ENCODE measurements around the gene STRN3. TPM values are rescaled to one million over a fixed set of nuclear protein-coding genes. Genes with fewer than 3 reads are reported as not detected.

The STRN3 gene
- total and polyA plus RNA-seq, 2 of the 8 experiments (the other 6 are each of a cell fraction or from before 2014, with no cell fraction given), result 8.7 to 38.1 TPM

DNA sequence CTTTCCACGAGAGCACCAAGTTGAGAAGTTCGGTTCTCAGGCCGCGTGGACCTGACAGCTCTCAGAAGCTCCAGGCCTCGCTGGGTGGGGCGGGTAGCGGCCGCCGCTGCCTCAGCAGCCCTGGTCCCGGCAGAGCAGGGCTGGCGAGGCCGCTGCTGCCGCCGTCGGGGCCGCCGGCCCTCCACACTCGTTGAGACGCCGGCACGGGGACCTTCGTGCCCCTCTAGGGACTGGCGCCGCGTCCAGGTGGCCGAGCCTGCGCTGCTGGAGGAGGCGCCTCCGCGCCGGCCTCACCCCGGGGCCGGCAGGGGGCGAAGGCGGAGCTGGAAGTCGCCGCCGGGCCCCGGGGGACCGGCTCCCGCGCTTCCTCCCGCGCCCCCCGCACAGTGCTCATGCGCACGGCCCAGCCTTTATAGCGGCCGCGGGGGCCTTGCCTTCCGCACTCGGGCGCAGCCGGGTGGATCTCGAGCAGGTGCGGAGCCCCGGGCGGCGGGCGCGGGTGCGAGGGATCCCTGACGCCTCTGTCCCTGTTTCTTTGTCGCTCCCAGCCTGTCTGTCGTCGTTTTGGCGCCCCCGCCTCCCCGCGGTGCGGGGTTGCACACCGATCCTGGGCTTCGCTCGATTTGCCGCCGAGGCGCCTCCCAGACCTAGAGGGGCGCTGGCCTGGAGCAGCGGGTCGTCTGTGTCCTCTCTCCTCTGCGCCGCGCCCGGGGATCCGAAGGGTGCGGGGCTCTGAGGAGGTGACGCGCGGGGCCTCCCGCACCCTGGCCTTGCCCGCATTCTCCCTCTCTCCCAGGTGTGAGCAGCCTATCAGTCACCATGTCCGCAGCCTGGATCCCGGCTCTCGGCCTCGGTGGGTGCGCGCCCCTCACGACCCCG is 151.8 kb downstream of the STRN3 start, which contains the start of gene COCH (continued):
- TF ChIP-seq CBX5 (IDR thresholded peaks at IDR 0.05; ENCODE audit: low read depth, low read length) (no peak), TAF1 (IDR thresholded peaks at IDR 0.05; ENCODE audit: low read depth, low read length) (peak; percentile 26; the same call in 1 of the 2 replicates), HDAC6 (IDR thresholded peaks at IDR 0.05; ENCODE audit: low read depth, low read length) (no peak), JUN (IDR thresholded peaks at IDR 0.05; ENCODE audit: low read depth, low read length) (no peak), POU5F1 (IDR thresholded peaks at IDR 0.05; ENCODE audit: low read depth, low read length) (no peak), RXRA (IDR thresholded peaks at IDR 0.05; ENCODE audit: insufficient read depth, low read depth, low read length) (no peak), CTCF (IDR thresholded peaks at IDR 0.05; ENCODE audit: control extremely low read depth in 1 of 3, insufficient read depth in 1 of 3, low read depth in 1 of 3, low read length in 3 of 3) (peak in 2 of 3 experiments; percentile 18 to 24; a peak in 2 of 4 replicates), BRCA1 (IDR thresholded peaks at IDR 0.05; ENCODE audit: low read depth, low read length) (no peak), TCF12 (IDR thresholded peaks at IDR 0.05; ENCODE audit: low read depth, low read length) (0 out of 2 replicates have a peak, but pooled peaks have one; percentile 65), HDAC2 (IDR thresholded peaks at IDR 0.05; ENCODE audit: borderline replicate concordance in 1 of 2, low read depth in 2 of 2, low read length in 2 of 2) (no peak; a peak in 1 of 4 replicates), TAF7 (optimal IDR thresholded peaks at IDR 0.05; ENCODE audit: borderline replicate concordance, low read depth, low read length) (peak; percentile 11), EP300 (IDR thresholded peaks at IDR 0.05; ENCODE audit: borderline replicate concordance in 1 of 2, low read depth in 2 of 2, low read length in 2 of 2) (no peak), ZNF274 (IDR thresholded peaks at IDR 0.05; ENCODE audit: borderline replicate concordance, extremely low read depth, low read length) (no peak), POLR2AphosphoS5 (IDR thresholded peaks at IDR 0.05; ENCODE audit: low read depth, low read length) (no peak), JUND (IDR thresholded peaks at IDR 0.05; ENCODE audit: low read length) (no peak), CHD2 (IDR thresholded peaks at IDR 0.05; ENCODE audit: low read length) (no peak), SP4 (IDR thresholded peaks at IDR 0.05; ENCODE audit: low read length) (no peak), GTF2F1 (IDR thresholded peaks at IDR 0.05; ENCODE audit: borderline replicate concordance, low read depth, low read length) (no peak), SP2 (IDR thresholded peaks at IDR 0.05; ENCODE audit: low read length) (no peak), KDM5A (IDR thresholded peaks at IDR 0.05; ENCODE audit: low read length) (no peak), GABPA (IDR thresholded peaks at IDR 0.05; ENCODE audit: borderline replicate concordance, insufficient read depth, low read length) (0 out of 2 replicates have a peak, but pooled peaks have one; percentile 28), SRF (IDR thresholded peaks at IDR 0.05; ENCODE audit: low read depth, low read length) (no peak)

Measured in H1 (cell line).